ENCODE data around the gene OR4M1.
"Not testable (repeated sequence)": the region's sequence is repeated elsewhere in the genome, so short reads cannot be mapped to it uniquely, and the experiment has no call there.

OR4M1 gene

GRCh38 chr14:19773204-19773603, at the start of gene OR4M1:
TSS of gene OR4M1 (plus strand) at chr14:19773504. CDS start at chr14:19780323, 6,819 bp downstream.
- DNase-seq = not testable (repeated sequence)

- no peak for DNase-seq
Measured at GRCh38 chr14:19729359-19729758, 43.9 kb upstream of the OR4M1 start.

- no peak for DNase-seq
Measured at GRCh38 chr14:19729763-19730162, 43.5 kb upstream of the OR4M1 start.

- DNase-seq = not testable (repeated sequence)
Measured at GRCh38 chr14:19733893-19734292, 39.4 kb upstream of the OR4M1 start.

GRCh38 chr14:19743256-19743655, 30.0 kb upstream of the OR4M1 start, which contains the start of gene OR4Q3:
TSS of gene OR4Q3 (plus strand) at chr14:19743571.
- no peak for DNase-seq

DNA sequence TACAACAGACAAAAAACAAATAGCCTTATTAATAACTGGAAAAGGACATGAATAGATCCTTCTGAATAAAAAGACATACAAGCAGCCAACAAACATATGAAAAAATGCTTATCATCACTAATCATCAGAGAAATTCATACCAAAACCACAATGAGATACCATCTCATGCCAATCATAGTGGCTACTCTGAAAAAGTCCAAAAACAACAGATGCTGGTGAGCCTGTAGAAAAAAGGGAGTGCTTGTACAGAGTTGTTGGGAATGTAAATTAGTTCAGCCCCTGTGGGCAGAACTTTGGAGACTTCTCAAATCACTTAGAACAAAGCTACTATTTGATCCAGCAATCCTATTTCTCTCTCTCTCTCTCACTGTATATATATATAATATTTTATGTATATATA, 21.0 kb upstream of the OR4M1 start:
- DNase-seq = not testable (repeated sequence)

GRCh38 chr14:19754172-19754571, 19.1 kb upstream of the OR4M1 start:
- no peak for DNase-seq

DNA sequence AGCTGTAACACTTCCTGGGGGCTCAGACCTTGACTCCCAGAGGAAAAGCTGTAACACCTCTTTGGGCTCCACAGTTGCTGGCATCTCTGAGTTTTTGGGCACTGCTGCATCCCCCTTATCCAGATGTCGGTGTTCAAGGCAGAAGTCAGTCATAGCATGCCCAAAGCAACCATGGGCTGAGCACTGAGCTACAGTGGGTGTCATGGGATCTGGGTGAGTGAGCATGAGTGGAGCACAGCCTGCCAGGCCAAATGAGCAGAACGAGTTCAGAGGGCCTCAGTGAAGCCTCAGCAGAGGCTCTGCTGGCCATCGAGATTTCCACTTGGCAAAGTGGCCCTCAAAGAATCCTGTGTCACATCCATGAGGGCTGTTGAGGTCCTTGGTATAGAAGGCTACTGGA, 1.8 kb upstream of the OR4M1 start:
- not testable (repeated sequence) for DNase-seq

DNA sequence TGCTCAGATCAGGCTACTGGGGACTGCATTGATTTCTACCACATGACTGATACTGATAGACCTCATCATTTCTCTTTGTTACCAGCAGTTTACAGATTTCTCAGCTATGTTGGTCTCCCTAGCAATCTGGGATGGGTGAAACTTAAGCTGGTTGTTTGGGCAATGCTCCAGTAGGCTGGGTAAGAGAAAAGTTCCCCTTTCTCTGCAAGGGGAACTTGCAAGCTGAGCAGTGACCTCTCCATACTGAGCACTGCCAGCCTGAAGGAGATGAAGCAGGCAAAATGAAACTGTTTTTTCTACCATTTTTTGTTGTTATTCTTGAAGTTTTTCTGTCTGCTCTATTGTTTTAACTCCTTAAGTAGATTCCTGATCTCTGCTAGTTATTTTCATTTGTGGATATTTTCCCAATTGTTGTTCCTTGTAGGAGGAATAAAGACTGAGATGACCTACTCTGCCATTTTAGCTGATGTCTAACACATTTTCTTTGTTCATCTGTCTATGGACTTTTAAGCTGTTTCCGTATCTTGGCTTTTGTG, 1.3 kb upstream of the OR4M1 start:
- DNase-seq = no peak

- DNase-seq = not testable (repeated sequence)
Measured at GRCh38 chr14:19772454-19772853, 850 bp upstream of the OR4M1 start.

DNA sequence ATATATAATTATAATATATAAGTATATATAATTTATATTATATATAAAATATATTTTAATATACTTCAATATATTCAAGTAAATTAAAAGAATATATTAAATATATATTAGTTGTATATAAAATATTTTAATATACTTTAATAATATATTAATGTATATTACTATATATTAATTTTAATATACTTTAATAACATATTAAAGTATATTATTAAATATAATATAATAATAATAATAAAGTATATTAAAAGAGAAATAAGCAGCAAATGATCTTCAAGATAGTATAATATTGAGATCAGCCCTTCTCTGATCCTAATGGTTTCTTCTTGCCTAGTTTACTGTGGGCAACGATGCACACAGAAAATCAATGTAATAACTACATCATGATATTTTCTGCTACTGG, 2.3 kb downstream of the OR4M1 start:
- DNase-seq = no peak

- not testable (repeated sequence) for DNase-seq
Measured at GRCh38 chr14:19785848-19786247, 12.5 kb downstream of the OR4M1 start.

DNA sequence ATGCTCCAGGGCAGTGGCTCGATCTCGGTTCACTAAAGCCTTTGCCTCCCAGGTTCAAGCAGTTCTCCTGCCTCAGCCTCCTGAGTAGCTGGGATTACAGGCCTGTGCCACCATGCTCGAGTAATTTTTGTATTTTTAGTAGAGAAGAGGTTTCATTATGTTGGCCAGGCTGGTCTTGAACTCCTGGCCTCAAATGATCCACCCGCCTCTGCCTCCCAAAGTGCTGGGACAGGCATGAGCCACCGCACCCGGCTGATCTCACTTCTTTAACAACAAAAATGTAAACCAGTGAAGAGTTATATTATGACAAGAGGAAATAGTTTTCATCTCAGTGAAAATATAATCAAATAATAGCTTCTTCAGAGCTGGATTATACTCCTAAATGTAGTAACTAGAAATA, 14.0 kb downstream of the OR4M1 start:
- DNase-seq = not testable (repeated sequence)

GRCh38 chr14:19788150-19788549, 14.8 kb downstream of the OR4M1 start:
- not testable (repeated sequence) for DNase-seq

GRCh38 chr14:19796520-19797108, 23.3 kb downstream of the OR4M1 start:
- not testable (repeated sequence) for DNase-seq

GRCh38 chr14:19799880-19800279, 26.6 kb downstream of the OR4M1 start:
- DNase-seq = no peak

- peak; percentile 84 to 91 for DNase-seq
Measured at GRCh38 chr14:19800282-19801117, 27.2 kb downstream of the OR4M1 start.

GRCh38 chr14:19801118-19801464, 27.8 kb downstream of the OR4M1 start:
- DNase-seq = peak in 1 of 2 donors; percentile 20

GRCh38 chr14:19803470-19803869, 30.2 kb downstream of the OR4M1 start, which contains the start of gene OR4N2:
TSS of gene OR4N2 (plus strand) at chr14:19803770. CDS start at chr14:19827449, 23,679 bp downstream.
- not testable (repeated sequence) for DNase-seq

- DNase-seq = not testable (repeated sequence)
Measured at GRCh38 chr14:19813171-19813920, 40.0 kb downstream of the OR4M1 start.

DNA sequence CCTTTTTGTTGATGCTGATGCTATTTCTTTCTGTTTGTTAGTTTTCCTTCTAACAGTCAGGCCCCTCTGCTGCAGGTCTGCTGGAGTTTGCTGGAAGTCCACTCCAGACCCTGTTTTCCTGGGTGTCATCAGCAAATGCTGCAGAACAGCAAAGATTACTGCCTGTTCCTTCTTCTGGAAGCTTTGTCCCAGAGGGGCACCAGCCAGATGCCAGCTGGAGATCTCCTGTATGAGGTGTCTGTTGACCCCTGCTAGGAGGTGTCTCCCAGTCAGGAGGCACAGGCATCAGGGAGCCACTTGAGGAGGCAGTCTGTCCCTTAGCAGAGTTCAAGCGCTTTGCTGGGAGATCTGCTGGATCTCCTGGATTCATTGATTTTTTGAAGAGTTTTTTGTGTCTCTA, 46.6 kb downstream of the OR4M1 start:
- DNase-seq = not testable (repeated sequence)

DNA sequence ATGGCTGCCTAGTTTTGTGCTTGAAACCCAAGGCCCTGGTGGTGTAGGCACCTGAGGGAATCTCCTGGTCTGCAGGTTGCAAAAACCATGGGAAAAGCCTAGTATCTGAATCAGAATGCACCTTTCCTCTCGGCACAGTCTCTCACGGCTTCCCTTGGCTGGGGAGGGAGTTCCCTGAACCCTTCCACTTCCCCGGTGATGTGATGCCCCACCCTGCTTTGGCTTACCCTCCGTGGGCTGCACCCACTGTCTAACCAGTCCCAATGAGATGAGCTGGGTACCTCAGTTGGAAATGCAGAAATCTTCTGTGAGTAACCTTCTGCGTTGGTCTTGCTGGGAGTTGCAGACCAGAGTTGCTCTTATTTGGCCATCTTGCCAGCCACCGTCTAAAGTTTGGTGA, 47.7 kb downstream of the OR4M1 start:
- not testable (repeated sequence) for DNase-seq

- DNase-seq = no peak
Measured at GRCh38 chr14:19823178-19823577, 49.9 kb downstream of the OR4M1 start.

Data from hippocampal formation (tissue), 2 donors.